WTC11 (cell line): ENCODE measurements around the gene KDR.
A peak's percentile ranks its signal among the peaks of the same experiment; 100 is the strongest.

Experiments
- CREB1 ChIP-seq: sonication (generic); formaldehyde crosslinking; IDR thresholded peaks from 2 replicates; pipeline ENCODE4 v1.8.0; 2023; ENCODE audit warnings: mild to moderate bottlenecking, missing genetic modification reagents
- TF ChIP-seq, protein P1 (sequence below): sonication (generic); formaldehyde crosslinking; IDR thresholded peaks from 2 replicates; pipeline ENCODE4 v1.8.0; 2023; ENCODE audit warnings: mild to moderate bottlenecking, missing genetic modification reagents
- TF ChIP-seq, protein P2 (sequence below): fragments of 200-600 bp; IDR thresholded peaks from 2 replicates; pipeline ENCODE4 v1.8.0; 2022; ENCODE audit warnings: antibody characterized with exemption
- TF ChIP-seq, protein P3 (sequence below): sonication (generic); formaldehyde crosslinking; IDR thresholded peaks from 2 replicates; pipeline ENCODE4 v1.8.0; 2022; ENCODE audit warnings: mild to moderate bottlenecking, missing genetic modification reagents

DNA sequence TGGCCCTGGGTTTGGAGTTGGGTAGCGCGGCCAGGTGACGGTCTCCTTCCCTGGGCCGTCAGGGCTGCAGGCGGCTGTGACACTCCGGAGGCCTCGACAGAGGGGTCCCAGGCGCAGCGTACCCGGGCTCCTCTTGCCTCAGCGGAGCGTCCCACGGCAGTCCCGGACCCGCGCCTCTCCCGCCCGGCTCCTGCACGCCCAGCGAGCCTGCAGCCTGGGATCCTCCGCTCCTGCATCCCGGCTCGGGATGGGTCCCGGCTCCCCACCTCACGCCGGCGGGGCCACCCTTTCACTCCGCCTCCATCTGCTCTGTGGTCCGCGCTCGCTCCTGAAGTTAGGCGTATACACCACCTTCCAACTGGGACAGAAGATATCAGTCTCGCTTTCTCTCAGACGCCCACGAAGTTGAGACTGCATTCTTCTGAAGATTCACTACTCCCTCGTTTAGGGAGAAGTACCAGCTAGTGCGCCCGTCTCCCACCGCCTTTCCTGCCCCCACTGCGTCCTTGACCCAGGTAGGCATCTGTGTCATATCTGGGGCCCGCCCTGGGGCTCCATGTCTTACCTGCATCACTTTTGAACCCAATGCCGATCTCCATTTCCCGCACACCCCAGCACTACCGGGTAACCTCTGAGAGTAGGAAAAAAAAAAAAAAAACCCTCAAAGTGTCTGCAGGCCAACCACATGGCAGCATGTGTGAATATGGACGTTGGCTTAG is 32.3 kb upstream of the KDR start:
- TF ChIP-seq, protein P1, sequence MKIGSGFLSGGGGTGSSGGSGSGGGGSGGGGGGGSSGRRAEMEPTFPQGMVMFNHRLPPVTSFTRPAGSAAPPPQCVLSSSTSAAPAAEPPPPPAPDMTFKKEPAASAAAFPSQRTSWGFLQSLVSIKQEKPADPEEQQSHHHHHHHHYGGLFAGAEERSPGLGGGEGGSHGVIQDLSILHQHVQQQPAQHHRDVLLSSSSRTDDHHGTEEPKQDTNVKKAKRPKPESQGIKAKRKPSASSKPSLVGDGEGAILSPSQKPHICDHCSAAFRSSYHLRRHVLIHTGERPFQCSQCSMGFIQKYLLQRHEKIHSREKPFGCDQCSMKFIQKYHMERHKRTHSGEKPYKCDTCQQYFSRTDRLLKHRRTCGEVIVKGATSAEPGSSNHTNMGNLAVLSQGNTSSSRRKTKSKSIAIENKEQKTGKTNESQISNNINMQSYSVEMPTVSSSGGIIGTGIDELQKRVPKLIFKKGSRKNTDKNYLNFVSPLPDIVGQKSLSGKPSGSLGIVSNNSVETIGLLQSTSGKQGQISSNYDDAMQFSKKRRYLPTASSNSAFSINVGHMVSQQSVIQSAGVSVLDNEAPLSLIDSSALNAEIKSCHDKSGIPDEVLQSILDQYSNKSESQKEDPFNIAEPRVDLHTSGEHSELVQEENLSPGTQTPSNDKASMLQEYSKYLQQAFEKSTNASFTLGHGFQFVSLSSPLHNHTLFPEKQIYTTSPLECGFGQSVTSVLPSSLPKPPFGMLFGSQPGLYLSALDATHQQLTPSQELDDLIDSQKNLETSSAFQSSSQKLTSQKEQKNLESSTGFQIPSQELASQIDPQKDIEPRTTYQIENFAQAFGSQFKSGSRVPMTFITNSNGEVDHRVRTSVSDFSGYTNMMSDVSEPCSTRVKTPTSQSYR = no peak
- TF ChIP-seq, protein P2, sequence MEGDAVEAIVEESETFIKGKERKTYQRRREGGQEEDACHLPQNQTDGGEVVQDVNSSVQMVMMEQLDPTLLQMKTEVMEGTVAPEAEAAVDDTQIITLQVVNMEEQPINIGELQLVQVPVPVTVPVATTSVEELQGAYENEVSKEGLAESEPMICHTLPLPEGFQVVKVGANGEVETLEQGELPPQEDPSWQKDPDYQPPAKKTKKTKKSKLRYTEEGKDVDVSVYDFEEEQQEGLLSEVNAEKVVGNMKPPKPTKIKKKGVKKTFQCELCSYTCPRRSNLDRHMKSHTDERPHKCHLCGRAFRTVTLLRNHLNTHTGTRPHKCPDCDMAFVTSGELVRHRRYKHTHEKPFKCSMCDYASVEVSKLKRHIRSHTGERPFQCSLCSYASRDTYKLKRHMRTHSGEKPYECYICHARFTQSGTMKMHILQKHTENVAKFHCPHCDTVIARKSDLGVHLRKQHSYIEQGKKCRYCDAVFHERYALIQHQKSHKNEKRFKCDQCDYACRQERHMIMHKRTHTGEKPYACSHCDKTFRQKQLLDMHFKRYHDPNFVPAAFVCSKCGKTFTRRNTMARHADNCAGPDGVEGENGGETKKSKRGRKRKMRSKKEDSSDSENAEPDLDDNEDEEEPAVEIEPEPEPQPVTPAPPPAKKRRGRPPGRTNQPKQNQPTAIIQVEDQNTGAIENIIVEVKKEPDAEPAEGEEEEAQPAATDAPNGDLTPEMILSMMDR = no peak
- TF ChIP-seq CREB1 = no peak
- TF ChIP-seq, protein P3, sequence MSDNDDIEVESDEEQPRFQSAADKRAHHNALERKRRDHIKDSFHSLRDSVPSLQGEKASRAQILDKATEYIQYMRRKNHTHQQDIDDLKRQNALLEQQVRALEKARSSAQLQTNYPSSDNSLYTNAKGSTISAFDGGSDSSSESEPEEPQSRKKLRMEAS = peak; percentile 40; the same call in 1 of the 2 replicates
